Endothelial cell of umbilical vein (primary cell): ENCODE results near the gene RLN1. TPM values are rescaled to one million over a fixed set of nuclear protein-coding genes. Genes with fewer than 3 reads are reported as not detected.

Experiments used
- BruUV-seq: library from RNA; stranded (reverse); fragments of 400-500 nt; replicated peaks from 2 replicates; lab custom pipeline; 2021; lab: Mats Ljungman, UMichigan
- CTCF ChIA-PET: fragments of 300-600, 350-600 bp; sonication (Branson Sonifier 250); formaldehyde crosslinking; loops from one replicate; lab custom pipeline; 2021; ENCODE audit warnings: antibody characterized with exemption, inconsistent platforms; lab: Charles Lee
- POLR2A ChIA-PET: fragments of 300-600, 350-600 bp; sonication (Branson Sonifier 250); formaldehyde crosslinking; loops from one replicate; lab custom pipeline; 2021; ENCODE audit warnings: antibody characterized with exemption, inconsistent platforms; lab: Charles Lee
- DNase-seq: peaks from one replicate; pipeline ENCODE4 v3.0.0-alpha.2; 2011; ENCODE audit warnings: low read depth, low spot score
- FAIRE-seq: peaks from 2 replicates; lab custom pipeline; 2011; peaks lifted over from hg19 to GRCh38; lab: Jason Lieb, UNC
- H2AFZ ChIP-seq: 2 replicates; pipeline ENCODE4 v1.6.0; 2012; ENCODE audit warnings: low read depth, low read length, control low read depth, inconsistent platforms
- H3K27ac ChIP-seq: 2 replicates; pipeline ENCODE4 v1.5.1; 2011; ENCODE audit warnings: low read depth, mild to moderate bottlenecking, control low read depth, low read length, moderate library complexity; ENCODE audit not compliant: insufficient read depth
- H3K27me3 ChIP-seq, 2 experiments: 2 replicates each; pipeline versions ENCODE4 v1.6.0 to v1.6.1; 2011; ENCODE audit warnings: low read length in 2 of 2, mixed read lengths in 1 of 2; ENCODE audit not compliant: control insufficient read depth in 2 of 2, insufficient read depth in 2 of 2
- H3K36me3 ChIP-seq, 2 experiments: 2 replicates in 1 of 2; 3 replicates in 1 of 2; pipeline ENCODE4 v1.5.1; 2011; ENCODE audit warnings: low read length in 2 of 2, mild to moderate bottlenecking in 1 of 2, moderate library complexity in 1 of 2; ENCODE audit not compliant: control insufficient read depth in 2 of 2, insufficient read depth in 2 of 2; ENCODE audit errors: extremely low read depth in 1 of 2
- H3K4me1 ChIP-seq: 3 replicates; pipeline ENCODE4 v1.5.1; 2011; ENCODE audit warnings: mild to moderate bottlenecking, low read length; ENCODE audit not compliant: control insufficient read depth, insufficient read depth; ENCODE audit errors: extremely low read depth
- H3K4me2 ChIP-seq: 2 replicates; pipeline ENCODE4 v1.6.1; 2011; ENCODE audit warnings: low read length, control low read depth, mixed read lengths; ENCODE audit not compliant: insufficient read depth
- H3K4me3 ChIP-seq, 3 experiments: fragments of 200-600 bp in 1 of 3; sonication (generic), shearing (Covaris generic) in 1 of 3; replicated peaks in 1 of 3; 2 replicates each; pipeline ENCODE4 v1.5.1; 2011 to 2016; ENCODE audit warnings: control low read depth in 3 of 3, low read length in 3 of 3, mild to moderate bottlenecking in 2 of 3, inconsistent platforms in 1 of 3, low read depth in 1 of 3, moderate library complexity in 1 of 3; ENCODE audit not compliant: insufficient read depth in 1 of 3
- H3K79me2 ChIP-seq: 2 replicates; pipeline ENCODE4 v1.6.0; 2012; ENCODE audit warnings: low read length, inconsistent platforms; ENCODE audit not compliant: control insufficient read depth, insufficient read depth
- H3K9ac ChIP-seq: replicated peaks from 2 replicates; pipeline ENCODE3; 2011; ENCODE audit warnings: low read length, control low read depth; ENCODE audit not compliant: insufficient read depth; ENCODE audit errors: extremely low read depth
- H3K9me1 ChIP-seq: replicated peaks from 3 replicates; pipeline ENCODE4 v1.6.0; 2011; ENCODE audit warnings: mild to moderate bottlenecking, low read length; ENCODE audit not compliant: control insufficient read depth, insufficient read depth; ENCODE audit errors: extremely low read depth
- H3K9me3 ChIP-seq: replicated peaks from 2 replicates; pipeline ENCODE4 v1.5.1; 2012; ENCODE audit warnings: low read length, inconsistent platforms; ENCODE audit not compliant: control insufficient read depth, insufficient read depth
- H4K20me1 ChIP-seq: replicated peaks from 2 replicates; pipeline ENCODE3; 2011; ENCODE audit warnings: mild to moderate bottlenecking, low read length; ENCODE audit not compliant: control insufficient read depth, insufficient read depth; ENCODE audit errors: extremely low read depth
- EZH2 ChIP-seq: IDR thresholded peaks from 2 replicates; pipeline ENCODE4 v1.6.1; 2012; ENCODE audit warnings: borderline replicate concordance, low read depth, mild to moderate bottlenecking, moderate library complexity, low read length, inconsistent platforms; ENCODE audit not compliant: severe bottlenecking
- FOS ChIP-seq: IDR thresholded peaks from 2 replicates; pipeline ENCODE4 v1.6.1; 2011; ENCODE audit warnings: mild to moderate bottlenecking, low read length, moderate library complexity, borderline replicate concordance; ENCODE audit not compliant: insufficient read depth
- GATA2 ChIP-seq: IDR thresholded peaks from 2 replicates; pipeline ENCODE4 v1.7.0; 2011; ENCODE audit warnings: low read depth, mild to moderate bottlenecking, moderate library complexity, mixed read lengths, low read length; ENCODE audit not compliant: insufficient read length, insufficient read depth
- JUN ChIP-seq: IDR thresholded peaks from 2 replicates; pipeline ENCODE4 v1.6.1; 2011; ENCODE audit warnings: borderline replicate concordance, low read depth; ENCODE audit not compliant: insufficient read length, insufficient read depth
- MYC ChIP-seq: IDR thresholded peaks from one replicate; pipeline ENCODE4 v1.6.1; 2011; ENCODE audit warnings: mild to moderate bottlenecking, low read depth, low read length
- POLR2A ChIP-seq: IDR thresholded peaks from 2 replicates; pipeline ENCODE4 v1.6.1; 2012; ENCODE audit warnings: low read depth, mild to moderate bottlenecking, control low read depth, low read length
- POLR2AphosphoS5 ChIP-seq: IDR thresholded peaks from 2 replicates; pipeline ENCODE4 v1.6.1; 2012; ENCODE audit warnings: low read depth, mild to moderate bottlenecking, control low read depth, low read length, moderate library complexity; ENCODE audit not compliant: insufficient read depth
- dilution Hi-C: fragments of 300-500 bp; cut with MboI; formaldehyde crosslinking; loops from one replicate; pipeline ENCODE4 v1.15.0; 2019; ENCODE audit warnings: low sequenced_read_pairs; ENCODE audit not compliant: extremely low pct_ligation_motif_present
- intact Hi-C: fragments of 100-400 bp; cut with micrococcal nuclease; formaldehyde crosslinking; loops from one replicate; pipeline ENCODE4 v1.10.0; 2022
- polyA plus RNA-seq, 4 experiments: library from polyadenylated mRNA; depleted of rRNA in 3 of 4; stranded (reverse) in 3 of 4; unstranded in 1 of 4; fragments of >200 nt; gene quantifications; 2 replicates each; pipeline versions ENCODE4 v1.2.1 to v1.2.3, GENCODE V29; 2011 to 2012; ENCODE audit warnings: missing spikeins in 1 of 4
- total RNA-seq: library from RNA; stranded (reverse); gene quantifications from 2 replicates; pipeline ENCODE4 v1.2.3, GENCODE V29; 2021
- TF ChIP-seq, protein P1 (sequence below): IDR thresholded peaks from 2 replicates; pipeline ENCODE4 v1.6.1; 2011; ENCODE audit not compliant: insufficient read depth, insufficient read length
- TF ChIP-seq, protein P2 (sequence below), 2 donors: IDR thresholded peaks; 1 replicate in 1 of 2; 2 replicates in 1 of 2; pipeline ENCODE4 v1.5.1; 2011; ENCODE audit warnings: low read length in 2 of 2, mild to moderate bottlenecking in 2 of 2, moderate library complexity in 2 of 2, control low read depth in 1 of 2, inconsistent platforms in 1 of 2, low read depth in 1 of 2; ENCODE audit not compliant: insufficient read depth in 1 of 2; ENCODE audit errors: extremely low read depth in 1 of 2

Gene RLN1
- total and polyA plus RNA-seq, 2 donors (not counting 3 experiments of a cell fraction or from before 2014, with no cell fraction given) = not detected

- H3K4me2 ChIP-seq = no peak overlapping the region
- peaks cover 1% of the 10 kb centered on the region for H3K4me1 ChIP-seq
- no peak overlapping the region for H3K9ac ChIP-seq
- no TSS peak for BruUV-seq
- DNase-seq = no peak
- no peak overlapping the region for H2AFZ ChIP-seq
- no peak for TF ChIP-seq GATA2
- no peak for TF ChIP-seq POLR2AphosphoS5
- no peak for TF ChIP-seq POLR2A
- no peak for TF ChIP-seq EZH2
- no peak for TF ChIP-seq MYC
- TF ChIP-seq FOS = no peak
- TF ChIP-seq, protein P1, sequence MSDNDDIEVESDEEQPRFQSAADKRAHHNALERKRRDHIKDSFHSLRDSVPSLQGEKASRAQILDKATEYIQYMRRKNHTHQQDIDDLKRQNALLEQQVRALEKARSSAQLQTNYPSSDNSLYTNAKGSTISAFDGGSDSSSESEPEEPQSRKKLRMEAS = no peak
- TF ChIP-seq, protein P2, sequence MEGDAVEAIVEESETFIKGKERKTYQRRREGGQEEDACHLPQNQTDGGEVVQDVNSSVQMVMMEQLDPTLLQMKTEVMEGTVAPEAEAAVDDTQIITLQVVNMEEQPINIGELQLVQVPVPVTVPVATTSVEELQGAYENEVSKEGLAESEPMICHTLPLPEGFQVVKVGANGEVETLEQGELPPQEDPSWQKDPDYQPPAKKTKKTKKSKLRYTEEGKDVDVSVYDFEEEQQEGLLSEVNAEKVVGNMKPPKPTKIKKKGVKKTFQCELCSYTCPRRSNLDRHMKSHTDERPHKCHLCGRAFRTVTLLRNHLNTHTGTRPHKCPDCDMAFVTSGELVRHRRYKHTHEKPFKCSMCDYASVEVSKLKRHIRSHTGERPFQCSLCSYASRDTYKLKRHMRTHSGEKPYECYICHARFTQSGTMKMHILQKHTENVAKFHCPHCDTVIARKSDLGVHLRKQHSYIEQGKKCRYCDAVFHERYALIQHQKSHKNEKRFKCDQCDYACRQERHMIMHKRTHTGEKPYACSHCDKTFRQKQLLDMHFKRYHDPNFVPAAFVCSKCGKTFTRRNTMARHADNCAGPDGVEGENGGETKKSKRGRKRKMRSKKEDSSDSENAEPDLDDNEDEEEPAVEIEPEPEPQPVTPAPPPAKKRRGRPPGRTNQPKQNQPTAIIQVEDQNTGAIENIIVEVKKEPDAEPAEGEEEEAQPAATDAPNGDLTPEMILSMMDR (IDR thresholded peaks at IDR 0.05; ENCODE audit: extremely low read depth in 1 of 2, insufficient read depth in 1 of 2, low read depth in 1 of 2, low read length in 2 of 2) = no peak
- TF ChIP-seq JUN = no peak
- H4K20me1 ChIP-seq = no peaks in the 10 kb centered on the region
- no peak for FAIRE-seq
- no peak overlapping the region for H3K27ac ChIP-seq
- H3K9me3 ChIP-seq = no peaks in the 10 kb centered on the region
- ChIA-PET POLR2A (no interaction called here), CTCF (interaction anchor here (1.2 kb wide), 1 partner anchor 10 kb away, joined by 4 read pairs; no protein-coding TSS in a partner anchor)
- H3K27me3 ChIP-seq = no peaks in the 10 kb centered on the region
- H3K9me1 ChIP-seq = no peaks in the 10 kb centered on the region
- dilution Hi-C loops = no loop called here
- H3K4me3 ChIP-seq = no peak overlapping the region
- H3K36me3 ChIP-seq = no peaks in the 10 kb centered on the region
- intact Hi-C loops = no loop called here
- no peaks in the 10 kb centered on the region for H3K79me2 ChIP-seq
Observed at GRCh38 chr9:5388026-5388819, 48.5 kb upstream of the RLN1 start.
